ENCODE data around the gene CD47.

DNA sequence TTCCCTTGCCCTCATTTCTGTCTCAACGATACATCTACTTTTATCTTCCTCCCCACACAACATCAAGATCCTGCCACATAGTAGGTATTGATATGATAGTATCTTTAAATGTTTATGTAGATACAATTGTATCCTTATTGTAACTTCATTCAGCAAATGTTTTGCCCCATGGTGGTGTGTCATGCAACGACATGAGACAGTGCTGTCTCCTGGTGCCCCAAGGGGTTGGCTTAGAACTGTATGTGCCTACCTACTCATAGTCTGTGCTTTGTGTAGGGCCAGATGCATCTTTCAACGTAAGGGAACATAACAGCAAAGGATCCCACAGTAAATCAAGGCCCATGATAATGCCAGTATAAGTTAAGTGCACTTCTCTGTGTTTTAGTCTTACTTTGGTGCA is 2.8 kb upstream of the CD47 start:
- TF ChIP-seq EZH2phosphoT487 (IDR thresholded peaks at IDR 0.05): no peak
- TF ChIP-seq, protein P1, sequence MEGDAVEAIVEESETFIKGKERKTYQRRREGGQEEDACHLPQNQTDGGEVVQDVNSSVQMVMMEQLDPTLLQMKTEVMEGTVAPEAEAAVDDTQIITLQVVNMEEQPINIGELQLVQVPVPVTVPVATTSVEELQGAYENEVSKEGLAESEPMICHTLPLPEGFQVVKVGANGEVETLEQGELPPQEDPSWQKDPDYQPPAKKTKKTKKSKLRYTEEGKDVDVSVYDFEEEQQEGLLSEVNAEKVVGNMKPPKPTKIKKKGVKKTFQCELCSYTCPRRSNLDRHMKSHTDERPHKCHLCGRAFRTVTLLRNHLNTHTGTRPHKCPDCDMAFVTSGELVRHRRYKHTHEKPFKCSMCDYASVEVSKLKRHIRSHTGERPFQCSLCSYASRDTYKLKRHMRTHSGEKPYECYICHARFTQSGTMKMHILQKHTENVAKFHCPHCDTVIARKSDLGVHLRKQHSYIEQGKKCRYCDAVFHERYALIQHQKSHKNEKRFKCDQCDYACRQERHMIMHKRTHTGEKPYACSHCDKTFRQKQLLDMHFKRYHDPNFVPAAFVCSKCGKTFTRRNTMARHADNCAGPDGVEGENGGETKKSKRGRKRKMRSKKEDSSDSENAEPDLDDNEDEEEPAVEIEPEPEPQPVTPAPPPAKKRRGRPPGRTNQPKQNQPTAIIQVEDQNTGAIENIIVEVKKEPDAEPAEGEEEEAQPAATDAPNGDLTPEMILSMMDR (IDR thresholded peaks at IDR 0.05): no peak
- TF ChIP-seq EZH2 (IDR thresholded peaks at IDR 0.05): no peak
